BJ (cell line): ENCODE data around the gene FAM185A. TPM values are rescaled to one million over a fixed set of nuclear protein-coding genes. Genes with fewer than 3 reads are reported as not detected.
"Not testable (repeated sequence)": the region's sequence is repeated elsewhere in the genome, so short reads cannot be mapped to it uniquely, and the experiment has no call there.

Experiments used
- CTCF ChIA-PET: fragments of 350-600 bp; formaldehyde crosslinking; extraction: SDS; loops from one replicate; lab custom pipeline; 2021; ENCODE audit warnings: antibody characterized with exemption, inconsistent platforms; lab: Yijun Ruan, JAX
- POLR2A ChIA-PET: fragments of 300-600 bp; sonication (Branson Sonifier 250); formaldehyde crosslinking; extraction: SDS; loops from one replicate; lab custom pipeline; 2021; ENCODE audit warnings: antibody characterized with exemption; lab: Charles Lee
- DNase-seq: peaks from one replicate; pipeline ENCODE4 v3.0.0-alpha.2; 2011; ENCODE audit warnings: low read depth
- H3K27me3 ChIP-seq: 2 replicates; pipeline ENCODE4 v1.6.0; 2011; ENCODE audit warnings: low read length; ENCODE audit not compliant: control insufficient read depth, insufficient read depth
- H3K36me3 ChIP-seq: 2 replicates; pipeline ENCODE4 v1.5.1; 2011; ENCODE audit warnings: low read length; ENCODE audit not compliant: control insufficient read depth, insufficient read depth
- H3K4me3 ChIP-seq: 2 replicates; pipeline ENCODE4 v1.5.1; 2011; ENCODE audit warnings: low read depth, mild to moderate bottlenecking, control low read depth, low read length
- CTCF ChIP-seq: IDR thresholded peaks from 2 replicates; pipeline ENCODE4 v1.5.1; 2011; ENCODE audit warnings: low read depth, mild to moderate bottlenecking, control low read depth, inconsistent platforms, low read length, moderate library complexity; ENCODE audit not compliant: insufficient read depth
- polyA plus RNA-seq: library from polyadenylated mRNA; depleted of rRNA; stranded (reverse); fragments of >200 nt; gene quantifications from 2 replicates; pipeline ENCODE4 v1.2.3, GENCODE V29; 2011

FAM185A gene
- polyA plus RNA-seq, 1 experiment: 3.0 TPM

GRCh38 chr7:102836191-102836919 lies 87.6 kb downstream of the FAM185A start:
- Histone ChIP-seq H3K27me3 (no peaks in the 10 kb centered on the region), H3K36me3 (no peaks in the 10 kb centered on the region), H3K4me3 (no peak overlapping the region)
- POLR2A ChIA-PET: no interaction called here
- TF ChIP-seq CTCF: no peak
- CTCF ChIA-PET: interaction anchor here (0.7 to 1.2 kb wide), 2 partner anchors 8 to 226 kb away, joined by 3 to 4 read pairs; no protein-coding TSS in a partner anchor
- peak; percentile 59 for DNase-seq

- POLR2A ChIA-PET: no interaction called here
- no peaks in the 10 kb centered on the region for H3K27me3 ChIP-seq
- CTCF ChIA-PET: interaction anchor here (0.7 kb wide), 1 partner anchor 225 kb away, joined by 3 read pairs; no protein-coding TSS in a partner anchor
- H3K4me3 ChIP-seq: no peak overlapping the region
- no peaks in the 10 kb centered on the region for H3K36me3 ChIP-seq
- TF ChIP-seq CTCF: no peak
- no peak for DNase-seq
These were observed 88.2 kb downstream of the FAM185A start for GRCh38 chr7:102836977-102837376.

GRCh38 chr7:102837802-102838201 lies 89.0 kb downstream of the FAM185A start:
- ChIA-PET CTCF (no interaction called here), POLR2A (no interaction called here)
- H3K4me3 ChIP-seq: no peak overlapping the region
- H3K36me3 ChIP-seq: no peaks in the 10 kb centered on the region
- H3K27me3 ChIP-seq: no peaks in the 10 kb centered on the region
- no peak for DNase-seq
- no peak for TF ChIP-seq CTCF

GRCh38 chr7:102838572-102839101 lies 89.8 kb downstream of the FAM185A start:
- CTCF ChIA-PET, POLR2A ChIA-PET: not testable (repeated sequence)

GRCh38 chr7:102840404-102840803 lies 91.6 kb downstream of the FAM185A start:
- ChIA-PET POLR2A (no interaction called here), CTCF (no interaction called here)
- no peak for TF ChIP-seq CTCF
- Histone ChIP-seq H3K27me3 (no peaks in the 10 kb centered on the region), H3K4me3 (no peak overlapping the region), H3K36me3 (no peaks in the 10 kb centered on the region)
- no peak for DNase-seq

More at GRCh38 chr7:102838572-102839101, 89.8 kb downstream of the FAM185A start:
- DNase-seq, H3K36me3 ChIP-seq, H3K4me3 ChIP-seq, H3K27me3 ChIP-seq: not testable (repeated sequence)
